GM12878 (cell line): ENCODE data around the gene TBXT. TPM values are rescaled to one million over a fixed set of nuclear protein-coding genes. Genes with fewer than 3 reads are reported as not detected.

Experiments
- ATAC-seq: fragments of 200-7000 bp; cut with Tn5 transposase; 3 replicates; pipeline ENCODE4 v1.9.1; 2020; ENCODE audit warnings: mild to moderate bottlenecking, moderate library complexity
- BruUV-seq: library from RNA; stranded (reverse); fragments of 400-500 nt; replicated peaks from 2 replicates; lab custom pipeline; 2021; lab: Mats Ljungman, UMichigan
- CTCF ChIA-PET: fragments of 300-600 bp; sonication (Branson Sonifier 250); formaldehyde crosslinking; extraction: SDS; loops from one replicate; lab custom pipeline; 2021; ENCODE audit warnings: inconsistent platforms; lab: Yijun Ruan, JAX
- POLR2A ChIA-PET: fragments of 350-600 bp; formaldehyde crosslinking; extraction: SDS; loops from one replicate; lab custom pipeline; 2021; ENCODE audit warnings: inconsistent platforms; lab: Charles Lee
- RAD21 ChIA-PET: fragments of 300-600 bp; sonication (Branson Sonifier 250); formaldehyde crosslinking; loops from one replicate; lab custom pipeline; 2023; ENCODE audit warnings: antibody characterized with exemption; ENCODE audit not compliant: unreplicated experiment; lab: Charles Lee
- SMC1A ChIA-PET: fragments of 300-600 bp; sonication (Branson Sonifier 250); formaldehyde crosslinking; loops from one replicate; lab custom pipeline; 2023; ENCODE audit not compliant: unreplicated experiment, uncharacterized antibody; lab: Charles Lee
- DNase-seq: peaks from one replicate; pipeline ENCODE4 v3.0.0-alpha.2; 2011; ENCODE audit warnings: low read depth, low spot score
- FAIRE-seq: peaks from 3 replicates; lab custom pipeline; 2011; peaks lifted over from hg19 to GRCh38; lab: Jason Lieb, UNC
- H2AFZ ChIP-seq: 2 replicates; pipeline ENCODE4 v1.6.0; 2011; ENCODE audit warnings: low read depth, low read length, control low read depth; ENCODE audit not compliant: control insufficient read depth
- H3K27ac ChIP-seq: 2 replicates; pipeline ENCODE4 v1.5.1; 2011; ENCODE audit warnings: control low read depth; ENCODE audit not compliant: control insufficient read depth, insufficient read depth
- H3K27me3 ChIP-seq, 2 experiments: replicated peaks in 1 of 2; 2 replicates each; pipeline versions ENCODE4 v1.6.0 to v1.6.1; 2011; ENCODE audit warnings: low read length in 1 of 2; ENCODE audit not compliant: control insufficient read depth in 2 of 2, insufficient read depth in 2 of 2
- H3K36me3 ChIP-seq, 2 experiments: 2 replicates each; pipeline ENCODE4 v1.5.1; 2011; ENCODE audit warnings: low read length in 1 of 2; ENCODE audit not compliant: control insufficient read depth in 2 of 2, insufficient read depth in 2 of 2
- H3K4me1 ChIP-seq: 2 replicates; pipeline ENCODE4 v1.6.1; 2011; ENCODE audit warnings: mild to moderate bottlenecking, low read length, moderate library complexity, mixed read lengths; ENCODE audit not compliant: control insufficient read depth, insufficient read depth
- H3K4me2 ChIP-seq: 2 replicates; pipeline ENCODE4 v1.6.0; 2011; ENCODE audit warnings: control low read depth; ENCODE audit not compliant: control insufficient read depth, insufficient read depth
- H3K4me3 ChIP-seq: fragments of 200-600 bp; sonication (generic); 2 replicates; pipeline ENCODE4 v1.5.1; 2016
- H3K79me2 ChIP-seq: 2 replicates; pipeline ENCODE4 v1.6.0; 2011; ENCODE audit warnings: low read length; ENCODE audit not compliant: control insufficient read depth, insufficient read depth
- H3K9ac ChIP-seq: 2 replicates; pipeline ENCODE4 v1.8.0; 2011; ENCODE audit warnings: low read length, control low read depth, mixed read lengths; ENCODE audit not compliant: control insufficient read depth, insufficient read depth
- H3K9me3 ChIP-seq: replicated peaks from 3 replicates; pipeline ENCODE4 v1.5.1; 2011; ENCODE audit warnings: mild to moderate bottlenecking, low read length; ENCODE audit not compliant: control insufficient read depth, insufficient read depth
- H4K20me1 ChIP-seq: 2 replicates; pipeline ENCODE4 v1.6.0; 2011; ENCODE audit not compliant: control insufficient read depth, insufficient read depth
- BMI1 ChIP-seq: fragments of 450-650 bp; IDR thresholded peaks from 2 replicates; pipeline ENCODE4 v1.6.1; 2016; ENCODE audit warnings: mild to moderate bottlenecking, moderate library complexity, borderline replicate concordance
- CREM ChIP-seq: IDR thresholded peaks from 2 replicates; pipeline ENCODE4 v1.6.1; 2014; ENCODE audit warnings: antibody characterized with exemption, low read depth
- ELK1 ChIP-seq: IDR thresholded peaks from 2 replicates; pipeline ENCODE4 v1.6.1; 2012; ENCODE audit warnings: low read depth, low read length, improper control_type of control experiment
- ETV6 ChIP-seq, 2 experiments: fragments of 450-650 bp in 1 of 2; IDR thresholded peaks in 1 of 2; conservative IDR thresholded peaks in 1 of 2; 2 replicates each; pipeline ENCODE4 v1.6.1; 2014; ENCODE audit warnings: antibody characterized with exemption in 1 of 2, borderline replicate concordance in 1 of 2, low read depth in 1 of 2, mild to moderate bottlenecking in 1 of 2, moderate library complexity in 1 of 2
- FOXM1 ChIP-seq: IDR thresholded peaks from 2 replicates; pipeline ENCODE4 v1.6.1; 2012; ENCODE audit warnings: low read depth, mild to moderate bottlenecking, inconsistent platforms, low read length, moderate library complexity
- MAX ChIP-seq: IDR thresholded peaks from 2 replicates; pipeline ENCODE4 v1.6.1; 2012; ENCODE audit warnings: low read depth, low read length, improper control_type of control experiment
- NFIC ChIP-seq: IDR thresholded peaks from 2 replicates; pipeline ENCODE4 v1.6.1; 2012; ENCODE audit warnings: low read depth, mild to moderate bottlenecking, inconsistent platforms, low read length, moderate library complexity
- NFYB ChIP-seq: IDR thresholded peaks from 2 replicates; pipeline ENCODE4 v1.6.1; 2011; ENCODE audit warnings: low read depth, mild to moderate bottlenecking, low read length, improper control_type of control experiment, moderate library complexity; ENCODE audit not compliant: insufficient read depth
- NKRF ChIP-seq: fragments of 450-650 bp; conservative IDR thresholded peaks from 2 replicates; pipeline ENCODE4 v1.6.1; 2017; ENCODE audit warnings: mild to moderate bottlenecking, moderate library complexity
- RAD51 ChIP-seq: fragments of 450-650 bp; IDR thresholded peaks from 2 replicates; pipeline ENCODE4 v1.6.1; 2016; ENCODE audit warnings: moderate library complexity, mild to moderate bottlenecking, inconsistent platforms
- RUNX3 ChIP-seq: IDR thresholded peaks from 2 replicates; pipeline ENCODE4 v1.6.1; 2012; ENCODE audit warnings: low read length, inconsistent platforms
- SMAD1 ChIP-seq: fragments of 450-650 bp; IDR thresholded peaks from 2 replicates; pipeline ENCODE4 v1.6.1; 2018; ENCODE audit warnings: mild to moderate bottlenecking, low read depth; ENCODE audit not compliant: partially characterized antibody
- USF1 ChIP-seq: IDR thresholded peaks from 2 replicates; pipeline ENCODE4 v1.6.1; 2011; ENCODE audit warnings: borderline replicate concordance, low read depth, mild to moderate bottlenecking, moderate library complexity, mixed read lengths, low read length; ENCODE audit not compliant: insufficient read depth; ENCODE audit errors: extremely low read length
- ZNF622 ChIP-seq: fragments of 450-650 bp; IDR thresholded peaks from 2 replicates; pipeline ENCODE4 v1.6.1; 2017; ENCODE audit warnings: mild to moderate bottlenecking, inconsistent platforms
- WGBS: methylation state at CpG from one replicate; pipeline ENCODE4 v1.1.6; 2016; ENCODE audit warnings: low lambda C conversion rate; ENCODE audit not compliant: insufficient replicate concordance, insufficient coverage; ENCODE audit errors: missing lambda C conversion rate; 5-methylcytosine and 5-hydroxymethylcytosine counted together
- in situ Hi-C: fragments of 300-500 bp; cut with MboI; formaldehyde crosslinking; loops from 9 replicates; pipeline ENCODE4 v1.14.3; 2018; ENCODE audit warnings: mixed read lengths
- intact Hi-C: fragments of 100-400 bp; cut with micrococcal nuclease; formaldehyde crosslinking; loops from one replicate; pipeline ENCODE4 v1.14.2; 2022; ENCODE audit not compliant: unreplicated experiment
- polyA plus RNA-seq, 11 experiments: library from polyadenylated mRNA; depleted of rRNA in 4 of 11; unstranded in 6 of 11; stranded (reverse) in 5 of 11; fragments of >200 nt; fragmentation: Nextera tagmentation in 4 of 11; fragmentation: Illumina TruSeq in 1 of 11; extraction: Ambion mirVana in 4 of 11; extraction: Trizol in 1 of 11; gene quantifications; 1 replicate in 1 of 11; 2 replicates in 10 of 11; pipeline versions ENCODE4 v1.2.1 to v1.2.3, GENCODE V29; 2011 to 2016; ENCODE audit warnings: inconsistent platforms in 2 of 11, missing spikeins in 2 of 11, low read depth in 1 of 11
- total RNA-seq, 4 experiments: library from RNA; depleted of rRNA in 3 of 4; stranded (reverse); fragments of >200 nt in 3 of 4; fragmentation: Illumina TruSeq in 1 of 4; extraction: Trizol in 1 of 4; gene quantifications; 2 replicates each; pipeline versions ENCODE4 v1.2.1 to v1.2.3, GENCODE V29; 2013 to 2021

TBXT gene
- total and polyA plus RNA-seq, 10 of the 15 experiments (the other 5 are each of a cell fraction or from before 2014, with no cell fraction given): 0.06 to 2.5 TPM; not detected in 8

GRCh38 chr6:166197361-166197760 lies 29.7 kb upstream of the TBXT start:
- no TSS peak for BruUV-seq

GRCh38 chr6:166195860-166196238 lies 28.2 kb upstream of the TBXT start:
- ChIA-PET CTCF (no interaction called here), POLR2A (no interaction called here), SMC1A (no interaction called here), RAD21 (no interaction called here)
- DNase-seq (no peak), FAIRE-seq (no peak), ATAC-seq (no peak)
- Histone ChIP-seq H3K27ac (no peak overlapping the region), H3K36me3 (no peaks in the 10 kb centered on the region; a peak in 1 of 4 replicates), H3K9me3 (no peaks in the 10 kb centered on the region), H2AFZ (no peak overlapping the region), H3K27me3 (no peaks in the 10 kb centered on the region; a peak in 1 of 4 replicates), H3K4me3 (no peak overlapping the region), H3K9ac (no peak overlapping the region), H4K20me1 (no peaks in the 10 kb centered on the region), H3K79me2 (no peaks in the 10 kb centered on the region), H3K4me2 (no peak overlapping the region), H3K4me1 (no peaks in the 10 kb centered on the region)
- no TSS peak for BruUV-seq
- in situ Hi-C loops (no loop called here), intact Hi-C loops (no loop called here)
- 15% methylated on average over 10 of the region's 10 CpGs for WGBS
- TF ChIP-seq BMI1: no peak
- no peak for TF ChIP-seq NKRF
- no peak for TF ChIP-seq ZNF622
- no peak for TF ChIP-seq SMAD1
- no peak for TF ChIP-seq ETV6 (conservative IDR thresholded peaks at IDR 0.05 in 1 of 2, IDR thresholded peaks at IDR 0.05 in 1 of 2; ENCODE audit: borderline replicate concordance in 1 of 2, low read depth in 1 of 2)
- TF ChIP-seq CREM: no peak
- no peak for TF ChIP-seq NFIC
- no peak for TF ChIP-seq RAD51
- no peak for TF ChIP-seq NFYB
- no peak for TF ChIP-seq ELK1

More at GRCh38 chr6:166197361-166197760, 29.7 kb upstream of the TBXT start:
- Histone ChIP-seq H3K4me1 (peaks cover 10% of the 10 kb centered on the region; the same call in 1 of the 2 replicates), H3K27me3 (no peaks in the 10 kb centered on the region; a peak in 1 of 4 replicates), H2AFZ (no peak overlapping the region), H3K9ac (no peak overlapping the region), H3K4me3 (no peak overlapping the region), H3K79me2 (no peaks in the 10 kb centered on the region), H3K9me3 (no peaks in the 10 kb centered on the region), H3K27ac (no peak overlapping the region), H4K20me1 (no peaks in the 10 kb centered on the region), H3K4me2 (no peak overlapping the region), H3K36me3 (no peaks in the 10 kb centered on the region; a peak in 1 of 4 replicates)
- DNase-seq (no peak), FAIRE-seq (no peak), ATAC-seq (no peak)
- POLR2A ChIA-PET: no interaction called here
- SMC1A ChIA-PET: no interaction called here
- CTCF ChIA-PET: no interaction called here
- WGBS: 34% methylated on average over 5 of the region's 5 CpGs
- TF ChIP-seq RUNX3 (no peak), FOXM1 (no peak), MAX (no peak), USF1 (no peak)
- intact Hi-C loops (no loop called here), in situ Hi-C loops (no loop called here)
- RAD21 ChIA-PET: no interaction called here
